B cell (primary cell): ENCODE data around the gene KCTD2. TPM values are rescaled to one million over a fixed set of nuclear protein-coding genes. Genes with fewer than 3 reads are reported as not detected.

Experiments used
- ATAC-seq: fragments of 200-7000 bp; cut with Tn5 transposase; one replicate; pipeline ENCODE4 v1.10.0; 2021; ENCODE audit warnings: low read depth, mild to moderate bottlenecking, moderate number of reproducible peaks, moderate library complexity
- CTCF ChIA-PET: fragments of 350-600 bp; sonication (Branson Sonifier 250); formaldehyde crosslinking; loops from one replicate; lab custom pipeline; 2021; ENCODE audit warnings: antibody characterized with exemption, inconsistent platforms; lab: Charles Lee
- POLR2A ChIA-PET: fragments of 350-600 bp; sonication (Branson Sonifier 250); formaldehyde crosslinking; loops from one replicate; lab custom pipeline; 2021; ENCODE audit warnings: antibody characterized with exemption; lab: Charles Lee
- DNase-seq: peaks from one replicate; pipeline ENCODE4 v3.0.0; 2013
- H2AFZ ChIP-seq: 2 replicates; pipeline ENCODE4 v1.6.1; 2012; ENCODE audit warnings: mild to moderate bottlenecking, low read depth, low read length; ENCODE audit not compliant: insufficient read depth, poor library complexity, severe bottlenecking
- H3K27ac ChIP-seq, 2 donors: 1 replicate in 1 of 2; 2 replicates in 1 of 2; pipeline ENCODE4 v1.5.1; 2012 to 2013; ENCODE audit warnings: low read length in 2 of 2, mild to moderate bottlenecking in 2 of 2, moderate library complexity in 1 of 2
- H3K27me3 ChIP-seq, 4 experiments: fragments of 200-600 bp in 1 of 4; sonication (generic) in 1 of 4; replicated peaks in 1 of 4; 1 replicate in 2 of 4; 2 replicates in 2 of 4; pipeline versions ENCODE4 v1.6.1 to v1.7.0; 2013 to 2016; ENCODE audit warnings: low read length in 3 of 4, mild to moderate bottlenecking in 2 of 4, mixed read lengths in 1 of 4, moderate library complexity in 1 of 4; ENCODE audit not compliant: insufficient read depth in 4 of 4, control insufficient read depth in 3 of 4; ENCODE audit errors: control extremely low read depth in 1 of 4
- H3K36me3 ChIP-seq, 2 experiments: replicated peaks in 1 of 2; 1 replicate in 1 of 2; 2 replicates in 1 of 2; pipeline versions ENCODE4 v1.6.1 to v1.7.1; 2013; ENCODE audit warnings: low read length in 1 of 2; ENCODE audit not compliant: insufficient read depth in 2 of 2, control insufficient read depth in 1 of 2; ENCODE audit errors: control extremely low read depth in 1 of 2, extremely low read depth in 1 of 2
- H3K4me1 ChIP-seq, 2 donors: fragments of 200-600 bp in 1 of 2; sonication (generic) in 1 of 2; 1 replicate in 1 of 2; 2 replicates in 1 of 2; pipeline versions ENCODE4 v1.5.1 to v1.6.1; 2013 to 2017; ENCODE audit warnings: low read length in 2 of 2; ENCODE audit not compliant: control insufficient read depth in 2 of 2, insufficient read depth in 2 of 2
- H3K4me2 ChIP-seq: replicated peaks from 2 replicates; pipeline ENCODE3; 2012; ENCODE audit warnings: mild to moderate bottlenecking, low read depth, low read length; ENCODE audit not compliant: poor library complexity, severe bottlenecking
- H3K4me3 ChIP-seq, 5 experiments: fragments of 200-600 bp in 1 of 5; sonication (generic) in 1 of 5; 1 replicate in 3 of 5; 2 replicates in 2 of 5; pipeline versions ENCODE4 v1.5.1 to v1.7.0; 2011 to 2016; ENCODE audit warnings: low read length in 4 of 5, mild to moderate bottlenecking in 4 of 5, low read depth in 2 of 5, control low read depth in 1 of 5, moderate library complexity in 1 of 5; ENCODE audit not compliant: insufficient read depth in 1 of 5; ENCODE audit errors: control extremely low read depth in 1 of 5, extremely low read depth in 1 of 5
- H3K79me2 ChIP-seq: fragments of 200-600 bp; sonication (generic); one replicate; pipeline ENCODE4 v1.6.0; 2016; ENCODE audit warnings: low read length; ENCODE audit not compliant: control insufficient read depth, insufficient read depth
- H3K9ac ChIP-seq: fragments of 200-600 bp; sonication (generic); 2 replicates; pipeline ENCODE4 v1.6.1; 2017; ENCODE audit warnings: mild to moderate bottlenecking, low read length, moderate library complexity
- H3K9me3 ChIP-seq, 3 donors: one replicate each; pipeline versions ENCODE4 v1.6.1 to v1.7.1; 2013; ENCODE audit warnings: low read length in 2 of 3; ENCODE audit not compliant: control insufficient read depth in 2 of 3, insufficient read depth in 1 of 3; ENCODE audit errors: control extremely low read depth in 1 of 3
- H4K20me1 ChIP-seq: 2 replicates; pipeline ENCODE4 v1.6.0; 2012; ENCODE audit warnings: mild to moderate bottlenecking, low read length; ENCODE audit not compliant: insufficient read depth, control insufficient read depth, poor library complexity, severe bottlenecking
- H3K27ac Mint-ChIP-seq: one replicate; pipeline ENCODE4 v1.8.0; 2021; ENCODE audit warnings: mixed read lengths
- H3K27me3 Mint-ChIP-seq: one replicate; pipeline ENCODE4 v1.8.0; 2021; ENCODE audit warnings: mixed read lengths
- H3K4me1 Mint-ChIP-seq: one replicate; pipeline ENCODE4 v1.8.0; 2021; ENCODE audit warnings: mixed read lengths
- H3K4me3 Mint-ChIP-seq: one replicate; pipeline ENCODE4 v1.8.0; 2021; ENCODE audit warnings: mixed read lengths
- H3K9me3 Mint-ChIP-seq: one replicate; pipeline ENCODE4 v1.8.0; 2022; ENCODE audit warnings: mixed read lengths; ENCODE audit not compliant: insufficient read depth
- CTCF ChIP-seq: fragments of 200-600 bp; IDR thresholded peaks from one replicate; pipeline ENCODE4 v1.8.0; 2022; ENCODE audit warnings: antibody characterized with exemption, mild to moderate bottlenecking
- EZH2 ChIP-seq: IDR thresholded peaks from 2 replicates; pipeline ENCODE4 v1.6.1; 2012; ENCODE audit warnings: borderline replicate concordance, low read depth, mild to moderate bottlenecking, moderate library complexity, low read length; ENCODE audit not compliant: insufficient read depth, poor library complexity, severe bottlenecking
- whole genome bisulfite sequencing: methylation state at CpG from one replicate; pipeline ENCODE4 v1.1.5; 2013; ENCODE audit warnings: missing lambda C conversion rate; ENCODE audit not compliant: insufficient coverage; 5-methylcytosine and 5-hydroxymethylcytosine counted together
- intact Hi-C: fragments of 100-400 bp; cut with micrococcal nuclease; formaldehyde crosslinking; loops from one replicate; pipeline ENCODE4 v1.10.0; 2022
- polyA plus RNA-seq: library from polyadenylated mRNA; depleted of rRNA; stranded (reverse); fragments of >200 nt; gene quantifications from 2 replicates; pipeline ENCODE4 v1.2.3, GENCODE V29; 2012
- total RNA-seq, 2 donors: library from RNA; stranded (reverse); fragments of 120-200 nt in 1 of 2; gene quantifications; 1 replicate in 1 of 2; 2 replicates in 1 of 2; pipeline versions ENCODE4 v1.2.3 to v1.2.4, GENCODE V29; 2013 to 2022

The KCTD2 gene
- total and polyA plus RNA-seq, 2 donors (not counting 1 experiment from before 2014, with no cell fraction given): 15.7 to 23.2 TPM

DNA sequence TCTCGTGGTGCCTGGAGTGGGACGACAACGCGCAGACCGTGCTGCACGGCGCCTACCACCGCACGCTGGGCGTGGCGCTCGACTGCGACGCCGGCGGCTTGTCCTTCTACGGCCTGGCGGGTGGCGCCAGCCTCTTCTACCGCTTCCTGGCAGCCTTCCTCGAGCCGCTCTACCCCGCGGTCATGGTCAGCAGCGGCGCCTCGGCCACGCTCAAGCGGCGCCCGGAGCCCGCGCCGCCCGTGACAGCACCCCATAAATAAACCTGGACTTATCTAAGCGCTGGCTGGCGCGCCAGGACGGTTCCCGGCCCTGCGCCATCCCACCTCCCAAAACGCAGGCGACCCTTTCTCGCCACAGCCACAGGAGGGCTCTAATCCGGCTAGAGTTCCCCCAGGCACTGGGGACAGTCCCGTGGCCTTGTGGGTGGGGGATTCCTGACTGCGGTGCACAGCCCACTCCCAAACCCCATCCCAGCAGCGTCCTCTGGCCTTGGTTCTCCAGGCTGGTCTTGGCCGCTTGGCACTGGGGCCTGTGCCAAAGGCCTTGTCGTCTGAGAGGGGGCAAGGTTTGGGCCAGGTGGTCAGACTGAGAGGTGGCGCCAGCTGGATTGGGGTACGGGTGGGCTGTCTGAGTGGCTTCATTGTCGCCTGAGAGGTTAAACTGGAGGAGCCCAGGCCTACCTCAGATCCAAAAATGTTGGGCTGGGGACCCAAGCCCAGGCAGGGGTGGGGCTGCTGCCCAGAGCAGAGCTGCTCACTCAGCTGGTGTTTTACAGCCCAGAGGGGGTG, 30.7 kb downstream of the KCTD2 start:
- Histone ChIP-seq H3K4me1 (peaks cover 21 to 34% of the 10 kb centered on the region in 2 donors), H3K36me3 (no peaks in the 10 kb centered on the region), H4K20me1 (no peaks in the 10 kb centered on the region), H3K79me2 (no peaks in the 10 kb centered on the region), H3K4me2 (peak overlapping the region; percentile 99), H3K9ac (peak overlapping the region; percentile 85), H3K27ac (peak overlapping the region in 1 of 2 donors; percentile 66), H3K4me3 (peak overlapping the region in 4 of 5 experiments; percentile 40 to 73 (median 60)), H3K27me3 (peaks cover 0 to 1% (median 0%) of the 10 kb centered on the region in 4 experiments), H3K9me3 (no peaks in the 10 kb centered on the region), H2AFZ (peak overlapping the region; percentile 93)
- TF ChIP-seq CTCF (no peak), EZH2 (no peak)
- no peaks in the 10 kb centered on the region for H3K9me3 Mint-ChIP-seq
- H3K27me3 Mint-ChIP-seq: no peaks in the 10 kb centered on the region
- peak overlapping the region; percentile 88 for H3K27ac Mint-ChIP-seq
- CTCF ChIA-PET: interaction anchor here (0.8 to 2.5 kb wide), 7 partner anchors 9 to 124 kb away, joined by 3 to 8 read pairs (median 6); partner anchors contain the start of gene MRPL58
- POLR2A ChIA-PET: interaction anchor here (0.6 to 1.3 kb wide), 6 partner anchors 10 to 174 kb away, joined by 3 to 4 read pairs (median 3); partner anchors contain the start of gene SLC16A5
- ATAC-seq (peak; percentile 85), DNase-seq (peak; percentile 79)
- intact Hi-C loops: loop anchor here (1.0 kb wide), 1 partner anchor 32 kb away; the partner anchor contains the start of gene ARMC7
- H3K4me1 Mint-ChIP-seq: peaks cover 27% of the 10 kb centered on the region
- peak overlapping the region; percentile 92 for H3K4me3 Mint-ChIP-seq
- 6% methylated on average over 53 of the region's 53 CpGs for WGBS
